ENCODE results near the gene NR5A2. TPM values are rescaled to one million over a fixed set of nuclear protein-coding genes. Genes with fewer than 3 reads are reported as not detected.

Gene NR5A2
- total RNA-seq, 1 donor from 2014 or later = 8.3 TPM

- DNase-seq = no peak
Measured at GRCh38 chr1:200128944-200129879, 101.7 kb downstream of the NR5A2 start.

DNA sequence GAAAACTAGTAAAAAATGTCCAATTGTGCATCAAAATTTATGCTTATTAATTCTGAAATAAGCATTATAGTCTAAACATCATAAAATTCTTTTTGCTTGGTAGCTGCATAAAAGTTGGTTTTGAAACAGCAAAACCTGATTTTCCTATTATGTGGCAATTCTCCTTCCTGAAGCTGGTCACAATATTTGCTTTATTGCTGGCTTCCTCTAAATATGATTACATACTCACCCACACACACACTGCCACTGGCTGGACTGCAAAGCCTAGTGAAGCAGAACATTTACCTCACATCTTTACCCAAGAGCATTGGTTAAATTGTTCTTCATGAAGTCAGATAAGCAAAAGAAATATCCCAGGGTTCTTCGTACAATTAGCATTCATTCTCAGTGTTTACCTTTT, 103.0 kb downstream of the NR5A2 start:
- DNase-seq = no peak

GRCh38 chr1:200131551-200132125, 104.1 kb downstream of the NR5A2 start:
- DNase-seq = no peak

DNA sequence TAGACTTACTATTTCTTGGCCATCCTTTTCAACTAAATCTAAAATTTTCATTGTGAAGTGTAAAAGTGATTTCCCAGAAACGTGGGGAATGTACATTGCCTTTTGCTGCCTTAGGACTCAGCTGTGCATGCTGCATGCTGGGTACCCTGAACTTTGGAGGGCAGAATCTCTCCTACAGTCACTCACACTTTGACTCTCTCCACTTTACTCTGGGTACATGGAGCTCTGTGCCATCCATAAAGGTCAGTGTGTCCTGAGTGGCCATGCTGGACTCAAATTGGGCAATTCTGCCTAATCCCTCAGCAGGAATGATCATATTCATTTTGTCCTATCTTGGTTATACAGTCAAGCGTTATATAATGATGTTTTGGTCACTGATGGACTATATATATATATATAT, 105.6 kb downstream of the NR5A2 start:
- DNase-seq = no peak

DNA sequence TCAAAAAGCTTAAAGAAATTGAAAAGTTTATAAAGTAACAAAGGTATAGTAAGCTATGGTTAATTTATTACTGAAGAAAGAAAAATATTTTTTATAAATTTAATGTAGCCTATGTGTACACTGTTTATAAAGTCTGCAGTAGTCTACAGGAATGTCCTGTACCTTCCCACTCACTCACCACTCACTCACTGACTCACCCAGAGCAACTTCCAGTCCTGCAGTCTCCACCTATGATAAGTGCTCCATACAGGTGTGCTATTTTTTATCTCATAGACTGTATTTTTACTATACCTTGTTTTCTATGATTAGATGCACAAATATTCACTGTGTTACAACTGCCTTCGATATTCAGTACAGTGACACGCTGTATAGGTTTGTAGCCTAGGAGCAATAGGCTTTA, 106.6 kb downstream of the NR5A2 start:
- no peak for DNase-seq

- no peak for DNase-seq
Measured at GRCh38 chr1:200136384-200136783, 108.9 kb downstream of the NR5A2 start.

- DNase-seq = peak; percentile 16
Measured at GRCh38 chr1:200139661-200140250, 112.2 kb downstream of the NR5A2 start.

DNA sequence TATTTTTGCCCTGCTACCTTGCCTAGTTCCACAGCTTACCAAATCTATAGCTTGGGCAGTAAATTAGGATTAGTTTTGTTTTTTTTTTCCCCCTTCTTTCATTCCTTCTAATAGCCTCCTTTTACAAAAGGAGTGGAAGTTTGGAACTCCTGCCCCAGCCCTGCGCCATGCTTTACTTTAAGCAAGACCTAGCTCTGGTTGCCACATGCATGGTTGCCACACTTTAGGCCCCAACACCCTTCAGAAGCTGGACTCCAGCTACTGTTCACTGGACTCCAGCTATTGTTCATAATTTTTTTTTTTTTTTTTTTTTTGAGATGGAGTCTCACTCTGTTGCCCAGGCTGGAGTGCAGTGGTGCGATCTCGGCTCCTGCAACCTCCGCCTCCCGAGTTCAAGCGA, 115.8 kb downstream of the NR5A2 start:
- DNase-seq = no peak

GRCh38 chr1:200146100-200146499, 118.6 kb downstream of the NR5A2 start:
- no peak for DNase-seq

DNA sequence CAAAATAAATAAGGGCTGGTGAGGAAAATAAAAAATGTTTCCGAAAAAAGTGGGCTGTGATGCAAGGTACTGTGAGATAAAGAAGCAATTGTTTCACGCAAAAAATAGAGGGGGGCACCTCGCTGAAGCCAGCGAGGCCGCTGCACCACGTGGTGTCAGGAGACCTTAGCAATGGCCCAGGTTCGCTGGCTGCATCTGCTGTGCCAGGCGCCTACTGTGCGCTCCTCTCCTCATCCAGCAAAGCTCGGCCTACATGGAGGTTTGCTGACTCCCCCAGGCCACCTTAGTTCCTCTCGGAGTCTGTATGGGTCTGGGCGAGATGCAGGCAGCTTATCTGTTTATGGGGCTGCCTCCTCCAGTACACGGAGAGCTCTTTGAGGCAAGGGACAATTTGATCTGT, 119.6 kb downstream of the NR5A2 start:
- no peak for DNase-seq

GRCh38 chr1:200147742-200148141, 120.2 kb downstream of the NR5A2 start:
- DNase-seq = no peak

GRCh38 chr1:200150006-200150405, 122.5 kb downstream of the NR5A2 start:
- no peak for DNase-seq

DNA sequence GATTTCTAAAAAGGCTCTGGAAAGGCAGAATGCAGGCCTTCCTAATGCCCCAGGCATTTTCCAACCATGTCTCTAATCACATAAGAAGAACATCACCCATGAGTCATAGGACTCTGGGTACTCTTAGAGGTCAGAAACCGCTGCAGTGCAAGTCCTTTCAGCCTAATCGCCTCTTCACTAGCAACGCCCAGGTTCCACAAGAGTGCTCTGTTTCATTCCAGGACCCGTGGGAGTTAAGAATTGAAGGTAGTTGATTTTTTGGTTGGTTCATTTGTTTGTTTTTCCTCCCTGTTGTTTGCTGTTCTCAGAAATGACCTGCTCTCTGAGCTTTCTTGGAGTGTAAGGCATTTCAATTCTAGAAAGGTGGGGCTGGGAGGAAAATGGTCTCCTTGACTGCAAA, 123.2 kb downstream of the NR5A2 start:
- no peak for DNase-seq

DNA sequence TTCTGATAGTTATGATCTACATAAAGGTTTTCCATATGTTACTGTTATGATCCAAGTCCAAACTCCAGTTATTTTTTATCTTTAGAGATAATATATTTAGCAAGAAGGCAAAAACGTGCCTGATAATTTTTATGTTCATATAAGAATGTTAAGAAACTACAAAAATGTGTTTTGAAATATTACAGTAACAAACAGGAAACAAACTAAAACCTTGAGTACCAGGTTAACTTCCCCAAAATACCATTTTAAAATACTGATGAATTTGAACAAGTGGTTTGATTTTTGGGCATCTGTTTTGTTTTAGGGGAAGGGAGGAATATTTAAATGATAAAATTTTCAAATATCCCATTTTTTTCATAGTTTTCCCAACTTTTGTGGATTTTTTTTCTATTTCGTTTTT, 124.8 kb downstream of the NR5A2 start:
- DNase-seq = no peak

DNA sequence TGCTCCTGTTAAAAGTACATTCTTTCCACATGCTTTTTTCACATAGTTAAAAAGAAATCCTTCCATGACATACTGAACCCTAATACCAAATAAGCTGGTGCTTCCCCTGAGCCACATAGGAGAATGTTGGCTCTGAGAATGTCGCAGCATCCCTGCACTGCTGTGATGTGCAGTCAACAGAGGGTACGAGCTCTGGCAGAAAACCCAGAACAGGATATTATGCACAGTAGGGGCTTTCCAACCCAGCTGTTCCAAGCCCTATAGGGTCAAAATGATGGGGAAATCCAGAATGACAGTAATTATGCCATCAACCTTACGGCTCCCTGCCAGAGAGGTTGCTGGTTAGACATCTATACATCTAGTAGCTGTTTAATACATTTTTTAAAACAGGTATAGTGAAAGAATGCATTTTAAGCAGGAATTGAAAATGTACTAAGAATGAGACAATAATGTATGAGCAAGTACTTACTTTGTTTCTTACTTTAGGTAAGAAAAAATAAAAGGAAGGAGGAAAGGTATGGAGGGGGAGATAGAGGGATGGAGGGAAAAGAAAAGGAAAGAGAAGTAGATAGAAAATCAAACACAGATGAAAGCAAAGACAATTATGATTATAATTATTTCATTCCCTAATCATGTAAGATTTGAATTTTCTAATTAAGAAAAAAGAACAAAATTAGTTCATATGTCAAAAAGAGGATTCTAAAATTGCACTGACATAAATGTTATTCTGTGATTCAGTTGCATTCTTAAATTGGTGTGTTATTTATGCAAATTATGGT, 126.0 kb downstream of the NR5A2 start:
- no peak for DNase-seq

DNA sequence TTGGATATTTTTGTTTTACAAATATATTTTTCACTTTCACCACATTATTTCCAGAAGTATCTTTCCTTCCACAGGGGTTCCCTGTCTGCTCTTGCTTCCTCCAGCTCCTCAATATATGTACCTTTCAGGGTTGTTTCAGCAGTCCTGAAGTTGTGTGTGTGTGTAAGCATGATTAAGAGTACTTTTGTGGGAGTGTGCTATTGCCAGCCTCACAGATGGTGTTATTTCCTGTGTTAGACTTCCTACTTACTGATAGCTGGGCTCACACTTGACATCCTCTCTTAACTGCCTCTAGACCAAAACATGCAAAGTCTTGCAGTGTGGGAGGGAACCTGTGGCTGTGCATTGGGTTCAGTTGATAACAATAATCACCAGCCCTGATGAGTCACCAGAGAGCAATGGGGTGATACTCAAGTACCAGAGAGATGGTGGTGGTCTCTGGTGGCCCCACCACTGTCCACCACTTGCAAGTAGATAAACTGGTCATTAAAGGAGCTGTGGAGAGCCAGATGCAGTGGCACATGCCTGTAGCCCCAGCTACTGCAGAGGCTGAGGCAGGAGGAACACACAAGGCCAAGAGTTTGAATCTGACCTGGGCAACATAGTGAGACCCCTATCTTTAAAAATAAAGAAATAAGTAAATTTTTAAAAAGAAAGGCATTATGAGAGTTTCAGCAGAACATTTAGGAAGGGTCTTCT, 126.7 kb downstream of the NR5A2 start:
- DNase-seq = no peak

- DNase-seq = no peak
Measured at GRCh38 chr1:200157715-200158114, 130.2 kb downstream of the NR5A2 start.

- DNase-seq = no peak
Measured at GRCh38 chr1:200161801-200162200, 134.3 kb downstream of the NR5A2 start.

- no peak for DNase-seq
Measured at GRCh38 chr1:200162258-200162657, 134.7 kb downstream of the NR5A2 start.

GRCh38 chr1:200162877-200163276, 135.4 kb downstream of the NR5A2 start:
- no peak for DNase-seq

DNA sequence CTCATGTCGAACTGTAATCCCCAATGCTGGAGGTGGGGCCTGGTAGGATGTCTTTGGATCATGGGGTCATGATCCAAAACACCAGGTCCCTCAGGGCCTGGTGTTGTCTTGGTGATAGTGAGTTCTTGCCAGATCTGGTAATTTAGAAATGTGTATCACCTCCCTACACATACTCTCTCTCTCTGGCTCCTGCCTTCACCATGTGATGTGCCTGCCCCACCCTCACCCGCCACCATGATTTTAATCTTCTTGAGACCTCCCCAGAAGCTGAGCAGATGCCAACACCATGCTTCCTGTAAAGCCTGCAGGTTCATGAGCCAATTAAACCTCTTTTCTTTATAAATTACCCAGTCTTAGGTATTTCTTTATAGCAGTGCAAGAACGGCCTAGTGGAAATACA, 136.4 kb downstream of the NR5A2 start:
- no peak for DNase-seq

All from tongue (tissue), 2 donors.